ENCODE results near the gene NOTCH2.

Gene NOTCH2

DNA sequence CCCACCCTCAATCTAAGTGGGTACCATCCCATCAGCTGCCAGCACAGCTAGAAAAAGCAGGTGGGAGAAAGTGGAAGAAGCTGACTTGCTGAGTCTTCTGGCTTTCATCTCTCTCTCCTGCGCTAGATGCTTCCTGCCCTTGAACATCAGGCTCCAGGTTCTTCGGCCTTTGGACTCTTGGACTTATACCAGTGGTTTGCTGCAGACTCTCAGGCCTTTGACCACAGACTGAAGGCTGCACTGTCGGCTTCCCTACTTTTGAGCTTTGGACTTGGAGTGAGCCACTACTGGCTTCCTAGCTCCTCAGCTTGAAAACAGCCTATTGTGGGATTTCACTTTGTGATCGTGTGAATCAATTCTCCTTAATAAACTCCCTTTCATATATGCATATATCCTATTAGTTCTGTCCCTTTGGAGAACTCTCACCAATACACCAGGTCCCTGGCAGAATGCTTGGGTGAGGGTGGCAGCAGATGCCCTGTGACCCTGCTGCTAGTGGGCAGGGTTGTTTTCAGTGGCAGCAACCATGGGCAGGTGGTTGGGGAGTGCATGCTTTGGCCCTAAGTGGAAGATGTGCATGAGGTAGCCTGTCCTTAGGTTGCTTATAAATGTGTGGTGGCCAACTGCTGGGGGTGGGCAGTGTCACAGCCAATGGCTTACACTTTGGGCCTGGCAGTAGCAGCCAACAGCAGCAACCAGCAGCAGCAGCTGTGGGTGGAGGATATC is 162.4 kb downstream of the NOTCH2 start:
- DNase-seq (ENCODE audit: low spot score): no peak

- DNase-seq (ENCODE audit: low spot score): no peak
Measured at GRCh38 chr1:119903443-119903835, 166.0 kb downstream of the NOTCH2 start.

DNA sequence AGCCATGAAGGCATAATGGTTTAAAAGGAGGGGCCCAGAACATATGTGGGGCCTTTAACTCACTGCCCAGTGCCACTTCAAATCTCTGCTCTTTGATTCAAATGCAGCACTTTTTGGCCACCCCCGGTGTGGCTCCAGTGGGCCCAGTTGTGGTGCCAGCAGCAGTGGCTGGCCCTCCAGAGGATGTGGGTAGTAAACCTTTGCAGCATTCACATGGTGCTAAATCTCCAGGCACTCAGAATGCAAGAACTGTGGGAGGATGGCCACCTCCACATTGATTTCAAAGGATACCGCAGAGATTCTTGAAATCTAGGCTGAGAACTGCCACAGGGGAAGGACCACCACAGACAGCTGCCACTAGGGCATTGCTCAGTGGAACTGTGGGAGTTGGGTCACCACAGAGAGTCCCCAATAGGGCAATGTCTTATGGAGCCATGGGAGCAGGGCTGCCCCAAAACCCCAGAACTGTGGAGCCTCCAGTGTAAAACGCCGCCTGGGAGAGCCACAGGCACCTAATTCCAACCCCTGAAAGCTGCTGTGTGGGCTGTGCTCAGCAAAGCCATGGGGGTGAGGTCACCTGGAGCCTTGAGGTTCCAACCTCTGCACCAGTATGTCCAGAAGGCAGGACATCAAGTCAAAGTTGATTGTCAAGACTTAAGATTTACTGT is 166.6 kb downstream of the NOTCH2 start:
- no peak for DNase-seq (ENCODE audit: low spot score)

- DNase-seq (ENCODE audit: low spot score): no peak
Measured at GRCh38 chr1:119898981-119899720, 170.3 kb downstream of the NOTCH2 start.

DNA sequence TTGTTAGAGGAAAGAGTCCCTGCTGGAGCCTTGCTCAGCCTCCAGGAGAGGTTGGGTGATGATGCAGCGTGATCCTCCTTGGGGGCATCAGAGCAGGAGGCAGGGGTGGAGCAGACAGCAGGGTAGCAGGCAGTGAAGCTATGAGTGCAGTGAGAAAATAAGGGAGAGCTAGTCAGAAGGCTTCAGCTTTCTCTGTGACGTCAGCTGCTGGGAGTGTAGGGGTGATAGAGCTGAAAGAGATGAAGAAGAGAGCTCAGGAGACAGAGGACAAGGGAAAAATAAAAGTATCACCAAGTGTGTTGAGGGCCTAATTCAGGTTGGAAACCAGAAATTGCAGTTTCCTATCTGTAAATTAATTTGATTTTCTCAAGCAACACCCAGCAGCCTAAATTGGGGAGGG is 170.9 kb downstream of the NOTCH2 start:
- no peak for DNase-seq (ENCODE audit: low spot score)

DNA sequence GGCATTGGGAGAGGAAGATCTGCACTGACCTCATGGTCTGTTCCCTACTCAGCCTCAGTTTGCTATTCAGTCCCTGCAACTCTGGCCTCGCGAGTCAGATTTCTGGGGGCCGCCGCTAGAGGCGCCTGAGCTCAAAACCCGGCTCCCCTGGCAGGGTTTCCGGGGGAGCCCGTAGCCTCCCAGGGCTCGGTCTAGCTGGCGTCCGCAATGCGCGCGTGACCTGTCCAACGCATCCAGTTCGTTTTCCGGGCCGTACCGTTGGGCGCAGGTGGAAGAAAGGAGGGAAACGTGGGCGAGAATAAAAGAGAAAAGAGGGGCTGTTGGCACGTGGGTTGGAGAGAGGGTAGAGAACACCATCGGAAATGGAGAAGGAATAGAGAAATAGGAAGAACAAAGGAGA is 173.2 kb downstream of the NOTCH2 start, which contains the start of gene ADAM30:
ADAM30 (minus strand) TSS at position 213 of the 400 bp plus-strand sequence; CDS start at position 34, 179 bp downstream.
- no peak for DNase-seq (ENCODE audit: low spot score)

- DNase-seq (ENCODE audit: low spot score): no peak
Measured at GRCh38 chr1:119895102-119895501, 174.4 kb downstream of the NOTCH2 start.

- DNase-seq (ENCODE audit: low spot score): no peak
Measured at GRCh38 chr1:119893827-119894700, 175.4 kb downstream of the NOTCH2 start.

DNA sequence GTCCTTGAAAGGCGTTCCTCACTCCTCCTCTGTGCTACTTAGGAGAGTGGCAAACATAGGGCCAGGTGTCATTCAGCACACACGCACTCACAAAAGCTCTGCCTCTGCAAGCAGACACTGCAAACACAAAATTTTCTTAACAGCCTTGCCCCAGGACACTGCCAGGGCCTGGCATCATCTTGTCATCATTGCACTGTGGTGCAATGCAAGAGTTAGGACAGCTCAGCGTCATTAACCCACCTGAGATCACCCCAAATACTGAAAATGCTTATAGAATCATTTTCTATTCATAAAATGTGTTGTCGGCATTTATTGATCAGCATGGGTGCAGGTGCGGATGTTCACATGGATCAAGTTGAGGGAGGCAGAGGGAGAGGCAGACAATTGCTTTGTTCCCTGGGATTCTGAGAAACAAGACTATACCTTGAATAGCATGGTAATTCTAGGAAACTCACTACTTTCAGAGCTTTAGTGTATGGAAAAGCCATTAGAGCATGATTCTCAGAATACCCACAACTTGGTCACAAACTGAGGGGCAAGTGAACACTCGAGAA is 176.1 kb downstream of the NOTCH2 start:
- DNase-seq (ENCODE audit: low spot score): no peak

- no peak for DNase-seq (ENCODE audit: low spot score)
Measured at GRCh38 chr1:119891386-119891785, 178.1 kb downstream of the NOTCH2 start.

- DNase-seq (ENCODE audit: low spot score): no peak
Measured at GRCh38 chr1:119888476-119888875, 181.0 kb downstream of the NOTCH2 start.

GRCh38 chr1:119887427-119887826 is 182.0 kb downstream of the NOTCH2 start:
- DNase-seq (ENCODE audit: low spot score): no peak

DNA sequence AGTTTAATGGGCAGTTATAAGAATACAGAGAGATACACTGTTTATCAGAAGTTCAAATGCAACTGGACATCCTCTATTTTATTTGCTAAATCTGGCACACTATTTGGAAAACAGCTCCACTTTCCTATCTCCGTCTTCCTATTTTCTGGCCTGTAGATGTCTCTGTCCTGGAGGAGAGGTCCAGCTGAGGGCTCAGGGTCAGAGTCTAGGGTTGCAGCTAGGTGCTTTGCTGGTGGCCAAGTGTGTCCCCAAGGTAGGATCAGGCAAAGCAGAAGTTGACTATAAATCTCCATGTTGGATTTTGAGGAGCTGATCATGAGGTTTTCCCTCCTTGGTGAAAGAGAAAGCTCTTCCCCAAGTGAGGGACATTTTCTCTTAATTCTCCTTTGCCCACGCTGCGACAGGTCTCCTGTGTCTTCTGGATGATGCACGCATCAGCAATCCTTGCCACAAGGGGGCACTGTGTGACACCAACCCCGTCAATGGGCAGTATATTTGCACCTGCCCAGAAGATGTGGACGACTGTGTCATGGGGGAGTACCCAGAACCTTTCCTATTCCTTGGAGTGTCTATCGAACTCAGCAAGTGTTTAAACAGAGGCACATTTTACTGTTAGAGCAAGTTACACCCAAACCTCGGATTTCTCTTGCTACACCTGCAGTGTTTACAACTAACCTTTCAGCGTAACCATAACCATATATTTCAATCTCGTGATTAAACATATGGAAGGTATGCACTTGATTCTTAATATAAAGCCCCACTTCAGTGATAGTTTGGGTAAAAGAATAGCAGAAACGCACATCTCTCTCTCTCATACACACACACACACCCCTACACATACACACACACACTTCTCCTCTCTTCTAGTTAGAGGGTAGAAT is 183.3 kb downstream of the NOTCH2 start:
- DNase-seq (ENCODE audit: low spot score): peak; percentile 75

GRCh38 chr1:119884711-119885110 is 184.8 kb downstream of the NOTCH2 start:
- DNase-seq (ENCODE audit: low spot score): no peak

DNA sequence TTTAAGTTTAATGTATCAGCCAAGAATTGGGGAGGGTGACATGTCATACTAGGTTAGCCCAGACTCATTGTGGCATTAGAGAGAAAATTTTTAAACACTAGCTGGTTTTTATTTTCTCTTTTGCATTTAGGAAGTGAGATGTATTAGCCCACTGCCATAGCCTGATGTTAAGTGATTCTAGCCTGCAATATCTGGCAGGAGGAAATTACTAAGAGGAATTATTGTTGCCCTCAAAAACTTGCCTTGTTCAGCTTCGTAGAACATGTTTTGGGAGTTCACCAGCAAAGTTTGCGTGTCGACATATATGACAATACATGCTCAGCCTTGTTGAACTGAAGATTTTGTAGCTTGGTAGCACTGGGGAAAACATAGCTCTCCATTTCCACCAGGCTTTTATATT is 185.6 kb downstream of the NOTCH2 start:
- DNase-seq (ENCODE audit: low spot score): no peak

GRCh38 chr1:119882132-119883049 is 187.1 kb downstream of the NOTCH2 start:
- DNase-seq (ENCODE audit: low spot score): no peak

DNA sequence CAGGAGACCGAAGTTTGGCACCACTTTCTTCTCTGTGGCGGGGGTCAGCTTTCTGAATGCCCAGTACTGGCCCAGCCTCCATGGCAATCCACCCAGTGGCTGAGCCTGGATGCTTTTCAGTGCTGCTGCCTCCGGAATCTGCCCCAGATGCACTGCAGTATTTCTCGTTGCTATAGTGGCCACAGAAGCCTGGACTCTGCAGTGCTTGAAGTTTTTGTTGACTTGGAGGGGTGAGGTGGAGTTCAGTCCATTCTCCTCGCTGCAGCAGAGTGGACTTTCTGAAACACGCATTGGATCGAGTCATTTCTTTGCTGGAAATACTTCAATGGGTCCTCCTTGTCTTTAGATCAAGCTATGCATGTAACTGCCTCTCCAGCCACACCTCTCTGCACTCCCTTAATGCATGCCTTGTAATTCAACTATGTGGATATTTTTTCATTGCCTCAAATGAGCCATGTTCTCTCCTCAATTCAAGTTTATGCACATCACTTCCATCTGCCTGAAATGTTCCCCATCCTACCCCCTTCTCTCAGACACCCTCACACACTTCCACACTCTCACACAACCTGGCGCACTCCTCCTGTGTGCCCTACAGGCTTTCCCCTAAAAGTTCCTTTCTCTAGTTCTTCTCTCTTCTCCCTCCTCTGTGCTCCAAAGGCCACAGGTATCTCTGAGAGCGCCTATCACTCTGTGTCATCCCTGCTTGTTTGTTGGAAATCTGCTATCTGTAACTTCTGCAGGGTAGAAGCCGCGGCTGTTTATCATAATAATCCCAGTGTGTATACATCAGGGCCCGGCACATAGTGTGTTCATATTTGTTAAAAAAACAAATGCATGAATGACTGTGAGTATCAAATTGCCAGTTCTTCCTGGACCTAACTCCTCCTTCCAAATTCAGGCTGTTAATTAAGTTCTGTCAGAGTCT is 189.7 kb downstream of the NOTCH2 start:
- DNase-seq (ENCODE audit: low spot score): no peak

DNA sequence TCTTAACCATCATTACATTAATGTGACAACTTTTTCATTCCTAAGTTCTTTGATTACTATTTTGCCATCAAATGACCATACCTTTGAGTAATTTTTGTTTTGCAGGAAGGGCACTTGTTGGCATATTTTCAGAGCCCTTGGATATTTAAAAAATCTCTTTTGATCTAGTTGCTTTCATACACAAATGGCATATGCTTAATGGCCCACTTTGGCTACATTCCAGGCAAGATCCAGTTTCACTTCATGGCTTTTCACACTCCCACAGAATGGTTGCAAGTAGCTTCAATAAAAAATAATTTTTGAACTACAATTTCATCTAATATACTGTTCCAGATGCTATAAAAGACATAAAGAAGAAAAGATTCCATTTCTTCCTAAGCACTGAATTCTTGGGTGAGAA is 191.3 kb downstream of the NOTCH2 start:
- DNase-seq (ENCODE audit: low spot score): no peak
